ENCODE measurements around the gene CCNYL1. TPM values are rescaled to one million over a fixed set of nuclear protein-coding genes. Genes with fewer than 3 reads are reported as not detected.

CCNYL1 gene
- total and polyA plus RNA-seq, 7 donors = 6.1 to 15.7 (median 7.7) TPM

DNA sequence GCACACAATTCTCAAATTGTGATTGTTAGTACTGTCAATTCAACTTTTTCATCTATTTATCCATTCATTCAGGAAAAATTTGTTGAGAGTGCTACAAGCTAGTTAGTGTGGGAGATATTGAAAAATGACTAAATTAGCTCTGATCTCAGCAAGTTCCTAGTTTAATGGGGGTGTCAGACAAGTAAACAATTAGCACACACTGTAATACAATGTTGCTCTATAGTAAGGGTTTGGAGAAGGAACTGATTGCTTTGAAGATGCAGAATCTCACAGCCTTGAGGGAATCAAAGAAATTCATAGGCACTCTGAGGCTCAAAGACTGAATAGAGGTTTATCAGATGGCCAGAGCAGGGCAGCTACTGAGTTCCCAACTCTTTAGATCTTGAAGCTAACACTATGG, 6.8 kb upstream of the CCNYL1 start:
- no peak overlapping the region for H3K27ac ChIP-seq
- H3K4me1 ChIP-seq = no peaks in the 10 kb centered on the region
- DNase-seq (no peak), ATAC-seq (no peak)
- intact Hi-C loops (cut with DNase I) = no loop called here
- no peaks in the 10 kb centered on the region for H3K27me3 ChIP-seq (ENCODE audit: insufficient read depth in 3 of 3, low read length in 2 of 3)
- no peaks in the 10 kb centered on the region for H3K9me3 ChIP-seq
- no peak overlapping the region for H3K4me3 ChIP-seq
- TF ChIP-seq, protein P1, sequence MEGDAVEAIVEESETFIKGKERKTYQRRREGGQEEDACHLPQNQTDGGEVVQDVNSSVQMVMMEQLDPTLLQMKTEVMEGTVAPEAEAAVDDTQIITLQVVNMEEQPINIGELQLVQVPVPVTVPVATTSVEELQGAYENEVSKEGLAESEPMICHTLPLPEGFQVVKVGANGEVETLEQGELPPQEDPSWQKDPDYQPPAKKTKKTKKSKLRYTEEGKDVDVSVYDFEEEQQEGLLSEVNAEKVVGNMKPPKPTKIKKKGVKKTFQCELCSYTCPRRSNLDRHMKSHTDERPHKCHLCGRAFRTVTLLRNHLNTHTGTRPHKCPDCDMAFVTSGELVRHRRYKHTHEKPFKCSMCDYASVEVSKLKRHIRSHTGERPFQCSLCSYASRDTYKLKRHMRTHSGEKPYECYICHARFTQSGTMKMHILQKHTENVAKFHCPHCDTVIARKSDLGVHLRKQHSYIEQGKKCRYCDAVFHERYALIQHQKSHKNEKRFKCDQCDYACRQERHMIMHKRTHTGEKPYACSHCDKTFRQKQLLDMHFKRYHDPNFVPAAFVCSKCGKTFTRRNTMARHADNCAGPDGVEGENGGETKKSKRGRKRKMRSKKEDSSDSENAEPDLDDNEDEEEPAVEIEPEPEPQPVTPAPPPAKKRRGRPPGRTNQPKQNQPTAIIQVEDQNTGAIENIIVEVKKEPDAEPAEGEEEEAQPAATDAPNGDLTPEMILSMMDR (IDR thresholded peaks at IDR 0.05) = no peak
- H3K36me3 ChIP-seq (ENCODE audit: insufficient read depth in 1 of 2, low read depth in 1 of 2) = no peaks in the 10 kb centered on the region

DNA sequence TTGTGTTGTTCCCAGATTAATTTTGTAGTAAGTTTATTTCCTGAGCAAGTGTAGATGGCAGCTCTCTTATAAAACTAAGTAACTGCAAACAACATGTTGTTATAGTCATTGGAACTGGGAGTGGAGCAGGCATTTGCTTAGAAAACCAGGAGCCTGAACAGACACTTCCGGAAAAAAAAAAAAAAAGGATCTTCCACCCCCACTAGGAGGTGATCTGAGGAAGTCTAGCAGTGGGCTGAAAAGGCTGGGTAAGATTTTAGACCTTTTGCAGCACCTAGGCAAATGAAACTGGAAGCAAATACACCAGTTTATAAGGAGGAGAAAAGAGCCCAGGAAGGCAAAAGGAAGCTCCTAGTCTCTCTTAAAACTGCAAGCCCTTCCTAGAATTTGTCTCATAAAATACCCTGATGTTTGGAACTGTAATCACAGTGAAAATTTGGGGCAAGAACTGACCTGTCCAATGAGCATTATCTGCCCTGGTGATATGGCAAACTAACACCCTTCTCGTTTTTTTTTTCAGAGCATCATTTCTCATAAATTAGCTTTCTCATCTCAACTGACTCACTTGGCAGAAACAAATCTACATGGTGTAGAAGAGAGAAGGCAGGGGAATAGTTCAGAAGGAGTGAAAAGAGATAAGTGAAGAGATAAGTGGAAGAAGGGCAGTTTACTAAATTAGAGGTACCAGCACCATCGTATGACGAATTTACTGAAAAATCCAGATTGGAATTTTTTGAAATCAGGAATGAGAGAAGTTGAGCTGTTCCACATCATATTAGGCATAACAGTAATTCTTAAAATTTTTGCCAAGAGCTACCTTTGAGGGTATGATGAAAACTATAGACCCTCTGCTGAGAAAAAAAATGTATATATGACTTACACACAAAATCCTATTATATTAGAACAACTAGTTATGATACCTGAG, 4.2 kb upstream of the CCNYL1 start:
- Histone ChIP-seq H3K27me3 (ENCODE audit: insufficient read depth in 3 of 3, low read length in 2 of 3) (no peaks in the 10 kb centered on the region), H3K4me3 (no peak overlapping the region), H3K27ac (no peak overlapping the region), H3K9me3 (no peaks in the 10 kb centered on the region), H3K4me1 (peaks cover 9% of the 10 kb centered on the region), H3K36me3 (ENCODE audit: insufficient read depth in 1 of 2, low read depth in 1 of 2) (no peaks in the 10 kb centered on the region)
- intact Hi-C loops (cut with DNase I) = no loop called here
- DNase-seq (no peak), ATAC-seq (no peak)
- TF ChIP-seq, protein P1 (IDR thresholded peaks at IDR 0.05) = no peak
- WGBS, 3 donors = 55 to 72% (median 56%) methylated on average over 4 of the region's 4 CpGs

DNA sequence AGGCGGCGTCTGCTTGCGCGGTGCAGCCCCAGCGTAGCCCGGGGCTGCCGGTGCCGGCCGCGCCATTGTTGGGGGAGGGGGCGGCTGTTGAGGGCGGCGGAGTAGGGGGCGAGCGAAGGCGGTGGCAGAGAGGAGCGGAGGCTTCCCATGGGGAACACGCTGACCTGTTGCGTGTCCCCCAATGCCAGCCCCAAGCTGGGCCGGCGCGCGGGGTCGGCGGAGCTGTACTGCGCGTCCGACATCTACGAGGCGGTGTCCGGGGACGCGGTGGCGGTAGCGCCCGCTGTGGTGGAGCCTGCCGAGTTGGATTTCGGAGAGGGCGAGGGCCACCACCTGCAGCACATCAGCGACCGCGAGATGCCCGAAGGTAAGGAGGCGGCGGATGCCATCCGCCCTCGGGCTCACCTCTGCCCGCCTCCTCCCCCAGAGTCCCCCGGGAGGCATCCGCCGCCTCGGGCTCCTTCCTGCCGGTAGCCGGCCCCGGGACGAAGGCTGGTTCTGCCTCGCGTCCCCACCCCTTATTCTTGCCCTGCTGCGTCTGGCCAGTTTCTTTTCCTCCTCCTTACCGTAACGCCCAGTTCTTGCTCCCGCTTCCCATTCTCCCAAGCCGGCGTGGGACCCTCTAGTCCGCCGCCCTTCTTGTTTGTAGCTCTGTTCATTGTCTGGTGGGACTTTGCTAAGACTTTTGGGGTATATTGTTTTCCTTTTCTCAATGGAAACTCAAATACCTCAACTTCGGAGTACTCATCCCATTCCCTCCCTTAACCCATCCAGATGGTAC, 500 bp downstream of the CCNYL1 start:
- Histone ChIP-seq H3K36me3 (ENCODE audit: insufficient read depth in 1 of 2, low read depth in 1 of 2) (no peaks in the 10 kb centered on the region), H3K27me3 (ENCODE audit: insufficient read depth in 3 of 3, low read length in 2 of 3) (no peaks in the 10 kb centered on the region), H3K27ac (peak overlapping the region; percentile 87), H3K4me1 (peaks cover 14% of the 10 kb centered on the region), H3K4me3 (peak overlapping the region; percentile 86), H3K9me3 (no peaks in the 10 kb centered on the region)
- TF ChIP-seq, protein P1 (IDR thresholded peaks at IDR 0.05) = no peak
- intact Hi-C loops (cut with DNase I) = loop anchor here (2.0 to 10.0 kb wide), 4 partner anchors 85 to 180 kb away; partner anchors contain the start of gene METTL21A (in 2 of the 2)
- 0 to 1% (median 1%) methylated on average over 43 to 67 of the region's 67 CpGs for WGBS, 3 donors
- peak; percentile 50 to 69 for DNase-seq
- ATAC-seq = peak in 3 of 4 donors; percentile 8 to 18 (median 11)

DNA sequence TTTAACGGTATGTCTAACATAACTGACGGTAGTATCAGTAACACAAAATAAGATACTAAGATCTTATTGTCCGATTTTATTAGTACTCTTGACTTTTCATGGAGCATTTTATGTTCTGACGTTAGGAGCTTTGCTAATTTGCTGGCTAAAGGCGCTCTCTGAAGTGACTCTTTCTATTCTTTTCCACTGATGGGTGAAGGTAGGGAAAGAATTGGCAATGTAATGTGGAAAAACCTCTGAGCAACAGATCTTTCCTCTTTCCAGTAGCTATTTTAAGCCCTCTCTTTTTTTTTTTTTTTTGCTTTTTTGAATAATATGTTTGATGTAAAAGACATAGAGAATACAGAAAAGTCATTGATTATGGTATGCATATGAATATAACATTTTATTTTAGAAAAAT, 4.6 kb downstream of the CCNYL1 start:
- intact Hi-C loops (cut with DNase I) = loop anchor here in 1 of 2 donors (10.0 kb wide), 1 partner anchor 161 kb away; no protein-coding TSS in a partner anchor
- no peaks in the 10 kb centered on the region for H3K27me3 ChIP-seq (ENCODE audit: insufficient read depth in 3 of 3, low read length in 2 of 3)
- H3K4me1 ChIP-seq = peaks cover 5% of the 10 kb centered on the region
- H3K9me3 ChIP-seq = no peaks in the 10 kb centered on the region
- no peak overlapping the region for H3K27ac ChIP-seq
- no peak overlapping the region for H3K4me3 ChIP-seq
- TF ChIP-seq, protein P1 (IDR thresholded peaks at IDR 0.05) = no peak
- no peak for DNase-seq
- H3K36me3 ChIP-seq (ENCODE audit: insufficient read depth in 1 of 2, low read depth in 1 of 2) = no peaks in the 10 kb centered on the region
- ATAC-seq = no peak
- WGBS, 3 donors = 92 to 94% (median 93%) methylated on average over 5 of the region's 5 CpGs

Data from psoas muscle (tissue), 8 donors.